BLaER1 treated with 17β-estradiol and CSF1 and Interleukin-3, amounts not matched to agents 10 nM and 100 nM (cell line): ENCODE data around the gene TP63.

Experiments
- H3K27ac ChIP-seq, 11 experiments: shearing (Covaris generic); formaldehyde crosslinking; 2 replicates each; pipeline ENCODE4 v1.8.1; 2022
- H3K27me3 ChIP-seq, 11 experiments: shearing (Covaris generic); formaldehyde crosslinking; 2 replicates each; pipeline ENCODE4 v1.8.1; 2022
- H3K36me3 ChIP-seq, 11 experiments: shearing (Covaris generic); formaldehyde crosslinking; 2 replicates each; pipeline ENCODE4 v1.8.1; 2022
- H3K4me1 ChIP-seq, 10 experiments: shearing (Covaris generic); formaldehyde crosslinking; 2 replicates each; pipeline ENCODE4 v1.8.1; 2022
- H3K4me2 ChIP-seq, 11 experiments: shearing (Covaris generic); formaldehyde crosslinking; 2 replicates each; pipeline ENCODE4 v1.8.1; 2022
- H3K4me3 ChIP-seq, 10 experiments: shearing (Covaris generic); formaldehyde crosslinking; 2 replicates each; pipeline ENCODE4 v1.8.1; 2022
- H3K9ac ChIP-seq, 11 experiments: shearing (Covaris generic); formaldehyde crosslinking; 2 replicates each; pipeline ENCODE4 v1.8.1; 2022
- H3K9me3 ChIP-seq, 11 experiments: shearing (Covaris generic); formaldehyde crosslinking; replicated peaks in 1 of 11; 2 replicates each; pipeline ENCODE4 v1.8.1; 2022
- H4K20me1 ChIP-seq, 11 experiments: shearing (Covaris generic); formaldehyde crosslinking; 2 replicates each; pipeline ENCODE4 v1.8.1; 2022
- Cebpa-rat ChIP-seq, 11 experiments: shearing (Covaris generic); IDR thresholded peaks; 2 replicates each; pipeline ENCODE4 v1.8.1; 2022

Gene TP63

GRCh38 chr3:189689625-189690024 is 58.4 kb downstream of the TP63 start:
- no peak overlapping the region for H3K4me3 ChIP-seq
- TF ChIP-seq Cebpa-rat (IDR thresholded peaks at IDR 0.05): no peak

GRCh38 chr3:189690237-189690636 is 59.0 kb downstream of the TP63 start:
- no peaks in the 10 kb centered on the region for H3K4me1 ChIP-seq
- H3K9ac ChIP-seq: no peak overlapping the region
- no peak overlapping the region for H3K4me2 ChIP-seq
- no peaks in the 10 kb centered on the region for H3K9me3 ChIP-seq
- H4K20me1 ChIP-seq: no peaks in the 10 kb centered on the region
- no peak overlapping the region for H3K4me3 ChIP-seq
- no peak overlapping the region for H3K27ac ChIP-seq
- H3K27me3 ChIP-seq: no peaks in the 10 kb centered on the region
- H3K36me3 ChIP-seq: no peaks in the 10 kb centered on the region
- no peak for TF ChIP-seq Cebpa-rat (IDR thresholded peaks at IDR 0.05)

More at GRCh38 chr3:189689625-189690024, 58.4 kb downstream of the TP63 start:
- H3K9me3 ChIP-seq: no peaks in the 10 kb centered on the region
- H3K9ac ChIP-seq: no peak overlapping the region
- H3K36me3 ChIP-seq: no peaks in the 10 kb centered on the region
- H3K4me1 ChIP-seq: no peaks in the 10 kb centered on the region
- no peaks in the 10 kb centered on the region for H3K27me3 ChIP-seq
- H3K27ac ChIP-seq: no peak overlapping the region
- H3K4me2 ChIP-seq: no peak overlapping the region
- no peaks in the 10 kb centered on the region for H4K20me1 ChIP-seq

- H3K4me1 ChIP-seq: no peaks in the 10 kb centered on the region
- no peak for TF ChIP-seq Cebpa-rat (IDR thresholded peaks at IDR 0.05)
- H4K20me1 ChIP-seq: no peaks in the 10 kb centered on the region
- H3K36me3 ChIP-seq: no peaks in the 10 kb centered on the region
- H3K27me3 ChIP-seq: no peaks in the 10 kb centered on the region
- no peak overlapping the region for H3K27ac ChIP-seq
- H3K9me3 ChIP-seq: no peaks in the 10 kb centered on the region
- H3K4me3 ChIP-seq: no peak overlapping the region
- no peak overlapping the region for H3K4me2 ChIP-seq
- no peak overlapping the region for H3K9ac ChIP-seq
Observed at GRCh38 chr3:189690672-189691071, 59.5 kb downstream of the TP63 start.

GRCh38 chr3:189695400-189695799 is 64.2 kb downstream of the TP63 start:
- H3K4me1 ChIP-seq: no peaks in the 10 kb centered on the region
- H3K9me3 ChIP-seq: no peaks in the 10 kb centered on the region
- no peaks in the 10 kb centered on the region for H3K36me3 ChIP-seq
- no peak overlapping the region for H3K4me3 ChIP-seq
- no peak overlapping the region for H3K27ac ChIP-seq
- no peak overlapping the region for H3K9ac ChIP-seq
- H4K20me1 ChIP-seq: no peaks in the 10 kb centered on the region
- no peak for TF ChIP-seq Cebpa-rat (IDR thresholded peaks at IDR 0.05)
- no peak overlapping the region for H3K4me2 ChIP-seq
- no peaks in the 10 kb centered on the region for H3K27me3 ChIP-seq

- Histone ChIP-seq H4K20me1 (no peaks in the 10 kb centered on the region), H3K4me1 (no peaks in the 10 kb centered on the region), H3K27ac (no peak overlapping the region), H3K36me3 (no peaks in the 10 kb centered on the region), H3K4me2 (no peak overlapping the region), H3K4me3 (no peak overlapping the region), H3K9ac (no peak overlapping the region), H3K27me3 (no peaks in the 10 kb centered on the region), H3K9me3 (no peaks in the 10 kb centered on the region)
- no peak for TF ChIP-seq Cebpa-rat (IDR thresholded peaks at IDR 0.05)
Observed at GRCh38 chr3:189698811-189699210, 67.6 kb downstream of the TP63 start.

GRCh38 chr3:189699885-189700284 is 68.7 kb downstream of the TP63 start:
- H3K27ac ChIP-seq: no peak overlapping the region
- no peak overlapping the region for H3K9ac ChIP-seq
- no peaks in the 10 kb centered on the region for H4K20me1 ChIP-seq
- H3K4me3 ChIP-seq: no peak overlapping the region
- H3K4me2 ChIP-seq: no peak overlapping the region
- no peaks in the 10 kb centered on the region for H3K27me3 ChIP-seq
- no peaks in the 10 kb centered on the region for H3K9me3 ChIP-seq
- TF ChIP-seq Cebpa-rat (IDR thresholded peaks at IDR 0.05): no peak; a peak in 1 of 22 replicates
- H3K36me3 ChIP-seq: no peaks in the 10 kb centered on the region
- H3K4me1 ChIP-seq: no peaks in the 10 kb centered on the region

- Histone ChIP-seq H4K20me1 (no peaks in the 10 kb centered on the region), H3K27ac (no peak overlapping the region), H3K9ac (no peak overlapping the region), H3K27me3 (no peaks in the 10 kb centered on the region), H3K4me1 (no peaks in the 10 kb centered on the region), H3K36me3 (no peaks in the 10 kb centered on the region), H3K4me2 (no peak overlapping the region), H3K9me3 (no peaks in the 10 kb centered on the region), H3K4me3 (no peak overlapping the region)
- no peak for TF ChIP-seq Cebpa-rat (IDR thresholded peaks at IDR 0.05)
Observed at GRCh38 chr3:189702066-189702646, 71.0 kb downstream of the TP63 start.

GRCh38 chr3:189703865-189704264 is 72.7 kb downstream of the TP63 start:
- Histone ChIP-seq H3K27me3 (no peaks in the 10 kb centered on the region), H3K4me3 (no peak overlapping the region), H3K9ac (no peak overlapping the region), H3K4me2 (no peak overlapping the region), H3K4me1 (no peaks in the 10 kb centered on the region), H4K20me1 (no peaks in the 10 kb centered on the region), H3K9me3 (no peaks in the 10 kb centered on the region), H3K36me3 (no peaks in the 10 kb centered on the region), H3K27ac (no peak overlapping the region)
- TF ChIP-seq Cebpa-rat (IDR thresholded peaks at IDR 0.05): no peak

- Histone ChIP-seq H3K4me2 (no peak overlapping the region), H3K9me3 (no peaks in the 10 kb centered on the region), H3K9ac (no peak overlapping the region), H3K36me3 (no peaks in the 10 kb centered on the region), H3K27ac (no peak overlapping the region), H3K4me1 (peaks cover 0 to 10% (median 0%) of the 10 kb centered on the region in 10 experiments; a peak in 3 of 20 replicates), H3K27me3 (no peaks in the 10 kb centered on the region), H4K20me1 (no peaks in the 10 kb centered on the region), H3K4me3 (no peak overlapping the region)
- no peak for TF ChIP-seq Cebpa-rat (IDR thresholded peaks at IDR 0.05)
Observed at GRCh38 chr3:189708375-189708774, 77.2 kb downstream of the TP63 start.

- Histone ChIP-seq H3K9ac (no peak overlapping the region), H3K9me3 (no peaks in the 10 kb centered on the region), H4K20me1 (no peaks in the 10 kb centered on the region), H3K4me1 (peaks cover 18 to 27% (median 20%) of the 10 kb centered on the region in 10 experiments), H3K36me3 (no peaks in the 10 kb centered on the region), H3K27me3 (no peaks in the 10 kb centered on the region), H3K4me2 (peak overlapping the region in 3 of 11 experiments; percentile 7 to 25 (median 12); a peak in 5 of 22 replicates), H3K4me3 (no peak overlapping the region), H3K27ac (no peak overlapping the region)
- TF ChIP-seq Cebpa-rat (IDR thresholded peaks at IDR 0.05): no peak
Observed at GRCh38 chr3:189710620-189711402, 79.6 kb downstream of the TP63 start.
